GM10248 (cell line): ENCODE results near the gene HDHD2.

Experiments
- CTCF ChIA-PET: fragments of 300-600 bp; sonication (Branson Sonifier 250); formaldehyde crosslinking; extraction: SDS; loops from one replicate; lab custom pipeline; 2021; ENCODE audit warnings: antibody characterized with exemption; lab: Yijun Ruan, JAX
- POLR2A ChIA-PET: fragments of 350-650 bp; sonication (Branson Sonifier 250); formaldehyde crosslinking; extraction: SDS; loops from one replicate; lab custom pipeline; 2020; ENCODE audit warnings: antibody characterized with exemption; lab: Yijun Ruan, JAX
- DNase-seq: peaks from one replicate; pipeline ENCODE4 v3.0.0; 2012; ENCODE audit errors: extremely low spot score
- CTCF ChIP-seq: IDR thresholded peaks from 2 replicates; pipeline ENCODE4 v1.5.1; 2012; ENCODE audit warnings: mild to moderate bottlenecking, low read depth; ENCODE audit errors: extremely low read depth, missing control alignments, control extremely low read depth

The HDHD2 gene

GRCh38 chr18:47149457-47150028, 757 bp downstream of the HDHD2 start:
- no peak for TF ChIP-seq CTCF
- ChIA-PET POLR2A (interaction anchor here (1.1 kb wide), 1 partner anchor 10 kb away, joined by 3 read pairs; no protein-coding TSS in a partner anchor), CTCF (interaction anchor here (0.8 to 1.8 kb wide), 9 partner anchors 14 to 60 kb away, joined by 3 to 7 read pairs (median 3); no protein-coding TSS in a partner anchor)
- DNase-seq, result no peak

GRCh38 chr18:47146206-47146605, 4.1 kb downstream of the HDHD2 start:
- no peak for TF ChIP-seq CTCF
- ChIA-PET CTCF (no interaction called here), POLR2A (no interaction called here)
- no peak for DNase-seq

- DNase-seq, result no peak
- no peak for TF ChIP-seq CTCF
- CTCF ChIA-PET, result no interaction called here
- POLR2A ChIA-PET, result no interaction called here
These were observed 6.3 kb downstream of the HDHD2 start for GRCh38 chr18:47143899-47144485.

- POLR2A ChIA-PET, result no interaction called here
- CTCF ChIA-PET, result interaction anchor here (1.0 kb wide), 1 partner anchor 15 kb away, joined by 3 read pairs; no protein-coding TSS in a partner anchor
- TF ChIP-seq CTCF, result no peak
- no peak for DNase-seq
These were observed 7.1 kb downstream of the HDHD2 start for GRCh38 chr18:47143153-47143552.

- TF ChIP-seq CTCF, result no peak
- CTCF ChIA-PET, result no interaction called here
- POLR2A ChIA-PET, result no interaction called here
- DNase-seq, result no peak
These were observed 9.0 kb downstream of the HDHD2 start for GRCh38 chr18:47141289-47141688.

- POLR2A ChIA-PET, result no interaction called here
- no peak for TF ChIP-seq CTCF
- DNase-seq, result no peak
- CTCF ChIA-PET, result interaction anchor here (1.2 to 3.0 kb wide), 3 partner anchors 19 to 82 kb away, joined by 3 to 11 read pairs (median 7); no protein-coding TSS in a partner anchor
These were observed 29.2 kb downstream of the HDHD2 start for GRCh38 chr18:47121146-47121545.
